HG03196 (cell line): Measurements from ENCODE around the gene PPAT.

Experiments used
- ATAC-seq: cut with Tn5 transposase; IDR thresholded peaks from one replicate; pipeline ENCODE4 v1.9.1; 2021; ENCODE audit not compliant: unreplicated experiment

The PPAT gene

GRCh38 chr4:56434599-56435139 lies 746 bp downstream of the PPAT start:
- ATAC-seq, result peak; percentile 8

- no peak for ATAC-seq
Measured at GRCh38 chr4:56433280-56433679, 2.1 kb downstream of the PPAT start.

DNA sequence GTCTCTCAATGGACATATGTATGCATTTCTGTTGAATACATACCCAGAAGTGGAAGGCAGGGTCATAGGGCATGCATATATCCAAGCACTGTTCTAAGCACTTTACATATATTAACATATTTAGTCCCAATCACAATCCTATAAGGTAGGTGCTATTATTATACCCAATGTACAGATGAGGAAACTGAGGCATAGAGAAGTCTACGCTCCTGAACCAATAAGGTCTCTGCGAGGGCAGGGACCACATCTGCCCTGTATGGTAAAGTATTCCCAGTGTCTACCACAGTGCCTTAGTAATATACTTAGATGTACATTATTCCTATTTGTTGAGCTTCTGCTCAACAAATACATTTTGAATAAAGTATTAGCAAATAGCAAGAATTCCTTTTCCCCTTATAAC lies 5.2 kb downstream of the PPAT start:
- ATAC-seq, result no peak

DNA sequence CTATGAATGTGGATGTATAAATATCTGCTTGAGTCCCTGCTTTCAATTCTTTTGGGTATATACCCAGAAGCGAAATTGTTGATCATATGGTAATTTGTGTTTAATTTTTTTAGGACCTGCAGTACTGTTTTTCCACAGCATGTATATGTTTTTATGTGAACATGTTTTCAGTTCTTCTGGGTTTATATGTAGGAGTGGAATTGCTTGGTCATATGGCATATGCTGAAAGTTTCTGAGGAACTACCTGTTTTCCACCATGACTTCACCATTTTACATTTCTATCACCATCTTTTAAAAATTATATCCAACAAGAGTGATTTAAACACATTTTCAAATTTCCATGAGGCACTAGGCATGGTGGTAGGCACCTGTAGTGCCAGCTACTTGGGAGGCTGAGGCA lies 8.2 kb downstream of the PPAT start:
- no peak for ATAC-seq

DNA sequence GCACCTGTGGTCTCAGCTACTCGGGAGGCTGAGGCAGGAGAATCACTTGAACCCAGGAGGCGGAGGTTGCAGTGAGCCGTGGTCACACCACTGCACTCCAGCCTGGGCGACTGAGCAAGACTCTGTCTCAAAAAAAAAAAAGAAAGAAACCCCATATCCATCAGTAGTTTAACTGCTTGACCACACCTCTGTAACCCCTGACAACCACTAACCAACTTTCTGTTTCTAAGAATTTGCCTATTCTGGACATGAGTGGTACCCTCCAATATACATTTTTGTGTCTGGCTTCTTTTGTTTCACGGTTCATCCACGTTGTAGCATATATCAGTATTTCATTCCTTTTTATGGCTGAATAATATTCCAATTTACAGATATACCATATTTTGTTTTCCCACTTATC lies 9.1 kb downstream of the PPAT start:
- ATAC-seq, result no peak

DNA sequence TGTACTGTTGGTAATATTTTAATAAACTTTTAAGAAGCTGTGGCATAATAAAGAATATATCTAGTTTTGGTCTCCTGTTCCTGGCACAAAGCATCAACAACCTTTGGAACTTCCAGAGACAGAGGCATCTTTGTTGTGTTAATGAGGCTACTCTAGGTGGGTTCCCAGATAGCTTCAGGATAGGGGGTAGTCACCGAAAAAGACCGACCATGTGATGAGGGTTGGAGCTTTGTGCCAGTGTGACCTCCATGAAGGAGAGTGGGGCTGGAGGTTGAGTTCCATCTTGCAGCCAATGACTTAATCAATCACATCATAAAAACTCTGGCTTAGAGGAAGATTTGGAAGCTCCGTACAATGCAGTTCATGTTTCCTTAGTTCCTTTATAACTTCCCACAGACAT lies 9.9 kb downstream of the PPAT start:
- ATAC-seq, result no peak

GRCh38 chr4:56424697-56425514 lies 10.5 kb downstream of the PPAT start:
- ATAC-seq, result no peak

GRCh38 chr4:56424176-56424575 lies 11.2 kb downstream of the PPAT start:
- ATAC-seq, result no peak

GRCh38 chr4:56417396-56417795 lies 18.0 kb downstream of the PPAT start:
- no peak for ATAC-seq

- no peak for ATAC-seq
Measured at GRCh38 chr4:56416349-56416748, 19.1 kb downstream of the PPAT start.

GRCh38 chr4:56414135-56414670 lies 21.2 kb downstream of the PPAT start:
- ATAC-seq, result no peak

GRCh38 chr4:56410247-56411062 lies 25.0 kb downstream of the PPAT start:
- no peak for ATAC-seq

- no peak for ATAC-seq
Measured at GRCh38 chr4:56409511-56410090, 25.8 kb downstream of the PPAT start.

DNA sequence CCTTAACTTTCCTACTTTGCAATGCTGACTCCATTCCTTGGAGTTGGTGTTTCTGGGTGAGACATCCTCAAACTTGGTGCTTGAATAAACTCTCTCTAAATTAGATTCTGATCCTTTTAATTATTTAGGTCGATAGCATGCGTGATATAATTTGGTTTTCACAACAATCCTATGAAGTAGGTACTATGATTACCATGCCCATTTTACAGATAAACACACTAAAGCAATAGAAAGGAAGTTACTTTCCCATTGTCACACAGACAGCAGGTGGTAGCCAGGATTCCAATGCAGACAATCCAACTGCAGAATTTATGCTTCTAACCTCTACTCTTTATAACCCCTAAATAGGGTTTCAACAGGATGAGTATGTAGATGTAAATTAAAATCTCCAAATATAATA lies 26.4 kb downstream of the PPAT start:
- no peak for ATAC-seq

GRCh38 chr4:56406151-56406550 lies 29.3 kb downstream of the PPAT start:
- no peak for ATAC-seq

DNA sequence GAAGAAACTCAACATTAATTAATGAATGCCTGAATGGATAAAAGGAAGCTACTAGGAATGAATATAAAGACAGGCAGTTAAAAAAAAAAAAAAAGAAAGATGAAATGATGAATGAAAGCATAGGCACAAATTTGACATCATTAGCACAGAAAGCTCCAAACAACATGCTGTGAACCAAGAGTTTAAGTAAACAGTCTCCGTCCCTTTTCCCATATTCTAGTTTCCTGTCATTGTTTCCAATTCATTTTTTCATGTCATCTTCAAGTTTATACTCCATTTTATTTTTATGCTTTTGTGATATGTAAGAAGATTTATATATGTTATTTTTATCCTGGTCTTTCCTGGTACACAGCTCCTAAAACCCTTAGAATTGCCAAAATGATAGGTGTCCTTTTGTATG lies 30.4 kb downstream of the PPAT start:
- no peak for ATAC-seq

GRCh38 chr4:56400560-56400959 lies 34.9 kb downstream of the PPAT start:
- ATAC-seq, result no peak

DNA sequence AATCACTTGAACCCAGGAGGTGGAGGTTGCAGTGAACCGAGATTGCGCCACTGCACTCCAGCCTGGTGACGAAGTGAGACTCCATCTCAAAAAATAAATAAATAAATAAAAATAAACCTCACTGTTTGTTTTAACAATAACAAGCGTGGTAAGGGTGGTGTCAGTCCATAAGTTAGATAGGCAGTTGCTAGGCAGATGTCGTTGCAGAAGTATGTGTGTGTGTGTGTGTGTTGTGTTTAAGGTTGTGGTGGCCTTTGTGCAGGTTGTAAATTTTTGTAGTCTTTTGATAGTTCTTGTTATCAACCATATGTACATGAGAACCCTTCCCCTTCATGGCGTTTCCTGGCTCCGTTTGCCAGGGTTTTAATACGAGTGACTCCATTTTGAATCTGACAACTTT lies 44.1 kb downstream of the PPAT start:
- ATAC-seq, result no peak

DNA sequence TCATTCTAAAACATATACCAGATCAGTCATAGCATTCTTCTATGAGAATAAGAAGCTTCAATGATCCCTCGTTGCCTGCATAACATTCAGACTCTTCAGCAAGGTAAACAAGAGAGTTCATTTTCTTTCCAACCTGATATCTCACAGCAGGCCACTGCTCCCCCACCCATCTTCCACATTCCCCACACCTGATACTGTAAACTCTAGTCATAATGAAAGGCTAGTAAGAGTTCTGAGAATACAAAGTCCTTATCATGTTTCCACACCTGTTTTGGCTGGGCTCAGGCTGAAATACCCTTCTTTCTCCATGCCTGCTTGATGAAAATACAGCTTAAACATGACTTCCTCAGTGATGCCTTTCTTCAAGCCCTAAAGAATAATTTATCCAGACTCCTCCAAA lies 45.9 kb downstream of the PPAT start:
- ATAC-seq, result no peak

DNA sequence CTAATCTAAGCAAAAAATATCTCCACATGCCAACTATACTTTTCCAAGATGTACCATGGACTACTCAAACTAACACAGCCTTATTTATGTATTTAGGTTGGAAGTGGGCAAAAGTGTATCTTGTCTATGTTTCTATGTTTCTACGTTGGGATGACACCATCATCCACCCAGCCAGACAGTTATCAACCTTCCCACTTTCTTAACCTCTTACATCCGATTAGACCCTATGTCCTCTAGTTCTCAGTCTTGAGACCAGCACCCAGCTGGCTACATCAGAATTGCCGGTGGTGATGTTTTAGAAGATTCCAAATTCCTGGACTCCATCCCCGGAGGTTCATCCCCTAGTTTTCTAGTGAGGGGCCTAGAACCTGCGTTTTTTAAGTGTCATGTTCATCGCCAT lies 47.1 kb downstream of the PPAT start:
- no peak for ATAC-seq
